ENCODE measurements around the gene MYL6. TPM values are rescaled to one million over a fixed set of nuclear protein-coding genes. Genes with fewer than 3 reads are reported as not detected.
A peak's percentile ranks its signal among the peaks of the same experiment; 100 is the strongest.

MYL6 gene
- total and polyA plus RNA-seq, 2 donors (not counting 3 experiments of a cell fraction or from before 2014, with no cell fraction given): 2,543 to 8,470 TPM

GRCh38 chr12:56143217-56143616 lies 14.9 kb upstream of the MYL6 start:
- Histone ChIP-seq H3K79me2 (ENCODE audit: control insufficient read depth, insufficient read depth, low read length) (no peaks in the 10 kb centered on the region), H3K4me3 (replicated peaks in 1 of 3; ENCODE audit: insufficient read depth in 1 of 3, low read depth in 1 of 3, low read length in 3 of 3) (no peak overlapping the region), H3K36me3 (ENCODE audit: control insufficient read depth in 2 of 2, extremely low read depth in 1 of 2, insufficient read depth in 2 of 2, low read length in 2 of 2) (peaks cover 15 to 32% of the 10 kb centered on the region in 2 experiments), H3K27ac (ENCODE audit: insufficient read depth, low read depth, low read length) (peak overlapping the region; percentile 27), H3K27me3 (ENCODE audit: control insufficient read depth in 2 of 2, insufficient read depth in 2 of 2, low read length in 2 of 2) (no peaks in the 10 kb centered on the region), H4K20me1 (replicated peaks; ENCODE audit: control insufficient read depth, extremely low read depth, insufficient read depth, low read length) (no peaks in the 10 kb centered on the region), H3K9me3 (replicated peaks; ENCODE audit: control insufficient read depth, insufficient read depth, low read length) (no peaks in the 10 kb centered on the region), H2AFZ (ENCODE audit: low read depth, low read length) (no peak overlapping the region), H3K4me1 (ENCODE audit: control insufficient read depth, extremely low read depth, insufficient read depth, low read length) (peaks cover 29% of the 10 kb centered on the region), H3K4me2 (ENCODE audit: insufficient read depth, low read length) (peak overlapping the region; percentile 3), H3K9me1 (replicated peaks; ENCODE audit: control insufficient read depth, extremely low read depth, insufficient read depth, low read length) (no peaks in the 10 kb centered on the region), H3K9ac (replicated peaks; ENCODE audit: extremely low read depth, insufficient read depth, low read length) (no peak overlapping the region)
- ChIA-PET POLR2A (interaction anchor here (1.5 to 2.2 kb wide), 3 partner anchors 15 to 19 kb away, joined by 7 to 15 read pairs (median 13); partner anchors contain the start of genes ESYT1 and MYL6), CTCF (interaction anchor here (1.1 to 5.3 kb wide), 5 partner anchors 9 to 47 kb away, joined by 3 to 30 read pairs (median 5); partner anchors contain the start of genes ESYT1, MYL6B, SMARCC2 and ZC3H10)
- TF ChIP-seq FOS (IDR thresholded peaks at IDR 0.05; ENCODE audit: borderline replicate concordance, insufficient read depth, low read length): peak; percentile 56
- TF ChIP-seq JUN (IDR thresholded peaks at IDR 0.05; ENCODE audit: borderline replicate concordance, insufficient read depth, insufficient read length, low read depth): peak; percentile 28
- no peak for TF ChIP-seq GATA2 (IDR thresholded peaks at IDR 0.05; ENCODE audit: insufficient read depth, insufficient read length, low read depth, low read length)
- no peak for TF ChIP-seq POLR2A (IDR thresholded peaks at IDR 0.05; ENCODE audit: low read depth, low read length)
- dilution Hi-C loops (cut with MboI; ENCODE audit: extremely low pct_ligation_motif_present, low sequenced_read_pairs): no loop called here
- FAIRE-seq (peak; percentile 55), DNase-seq (ENCODE audit: low read depth, low spot score) (no peak)
- BruUV-seq (replicated peaks): no TSS peak
- intact Hi-C loops (cut with micrococcal nuclease): no loop called here

- Histone ChIP-seq H3K9me3 (replicated peaks; ENCODE audit: control insufficient read depth, insufficient read depth, low read length) (no peaks in the 10 kb centered on the region), H3K36me3 (ENCODE audit: control insufficient read depth in 2 of 2, extremely low read depth in 1 of 2, insufficient read depth in 2 of 2, low read length in 2 of 2) (peaks cover 12 to 26% of the 10 kb centered on the region in 2 experiments), H4K20me1 (replicated peaks; ENCODE audit: control insufficient read depth, extremely low read depth, insufficient read depth, low read length) (no peaks in the 10 kb centered on the region), H3K27ac (ENCODE audit: insufficient read depth, low read depth, low read length) (peak overlapping the region; percentile 27), H3K4me1 (ENCODE audit: control insufficient read depth, extremely low read depth, insufficient read depth, low read length) (peaks cover 29% of the 10 kb centered on the region), H3K4me2 (ENCODE audit: insufficient read depth, low read length) (peak overlapping the region; percentile 3), H3K9me1 (replicated peaks; ENCODE audit: control insufficient read depth, extremely low read depth, insufficient read depth, low read length) (no peaks in the 10 kb centered on the region), H2AFZ (ENCODE audit: low read depth, low read length) (peak overlapping the region; percentile 53), H3K27me3 (ENCODE audit: control insufficient read depth in 2 of 2, insufficient read depth in 2 of 2, low read length in 2 of 2) (no peaks in the 10 kb centered on the region), H3K79me2 (ENCODE audit: control insufficient read depth, insufficient read depth, low read length) (no peaks in the 10 kb centered on the region), H3K4me3 (replicated peaks in 1 of 3; ENCODE audit: insufficient read depth in 1 of 3, low read depth in 1 of 3, low read length in 3 of 3) (no peak overlapping the region), H3K9ac (replicated peaks; ENCODE audit: extremely low read depth, insufficient read depth, low read length) (no peak overlapping the region)
- no TSS peak for BruUV-seq (replicated peaks)
- dilution Hi-C loops (cut with MboI; ENCODE audit: extremely low pct_ligation_motif_present, low sequenced_read_pairs): no loop called here
- FAIRE-seq: peak; percentile 86
- ChIA-PET CTCF (interaction anchor here (0.9 to 5.3 kb wide), 6 partner anchors 8 to 46 kb away, joined by 3 to 30 read pairs (median 4); partner anchors contain the start of genes ESYT1, MYL6, MYL6B and SMARCC2), POLR2A (interaction anchor here (1.5 to 2.2 kb wide), 3 partner anchors 15 to 18 kb away, joined by 7 to 15 read pairs (median 13); partner anchors contain the start of genes ESYT1 and MYL6)
- peak; percentile 66 for DNase-seq (ENCODE audit: low read depth, low spot score)
- TF ChIP-seq MAX (IDR thresholded peaks at IDR 0.05; ENCODE audit: insufficient read depth, insufficient read length): no peak
- no peak for TF ChIP-seq EZH2 (IDR thresholded peaks at IDR 0.05; ENCODE audit: borderline replicate concordance, low read depth, low read length, severe bottlenecking)
- intact Hi-C loops (cut with micrococcal nuclease): loop anchor here (1.0 kb wide), 1 partner anchor 13 kb away; no protein-coding TSS in a partner anchor
Measured at GRCh38 chr12:56143870-56144269, 14.3 kb upstream of the MYL6 start.
